Skin of body (tissue), 2 donors: ENCODE measurements around the gene BLM. TPM values are rescaled to one million over a fixed set of nuclear protein-coding genes. Genes with fewer than 3 reads are reported as not detected.
"Not testable (repeated sequence)": the region's sequence is repeated elsewhere in the genome, so short reads cannot be mapped to it uniquely, and the experiment has no call there.

ENCODE experiments used
- DNase-seq: peaks from one replicate; lab custom pipeline; 2025; lab: John Stamatoyannopoulos, UW
- total RNA-seq: library from RNA; depleted of rRNA; stranded (reverse); fragments of >200 nt; gene quantifications from one replicate; pipeline ENCODE4 v1.2.3, GENCODE V29; 2014

The BLM gene
- total RNA-seq, 1 donor from 2014 or later, result 6.3 TPM

- no peak for DNase-seq
Measured at GRCh38 chr15:90819390-90819789, 102.2 kb downstream of the BLM start.

- DNase-seq, result no peak
Measured at GRCh38 chr15:90819850-90820249, 102.7 kb downstream of the BLM start.

GRCh38 chr15:90820481-90820880, 103.3 kb downstream of the BLM start:
- DNase-seq, result no peak

GRCh38 chr15:90822204-90822955, 105.2 kb downstream of the BLM start:
- no peak for DNase-seq

GRCh38 chr15:90823455-90823974, 106.4 kb downstream of the BLM start:
- DNase-seq, result no peak

GRCh38 chr15:90825115-90825899, 108.2 kb downstream of the BLM start:
- not testable (repeated sequence) for DNase-seq

GRCh38 chr15:90826206-90826885, 109.2 kb downstream of the BLM start:
- not testable (repeated sequence) for DNase-seq

- DNase-seq, result no peak
Measured at GRCh38 chr15:90826886-90827435, 109.8 kb downstream of the BLM start.

- no peak for DNase-seq
Measured at GRCh38 chr15:90828111-90828510, 111.0 kb downstream of the BLM start.

- DNase-seq, result no peak
Measured at GRCh38 chr15:90829126-90829525, 112.0 kb downstream of the BLM start.

GRCh38 chr15:90829942-90830440, 112.8 kb downstream of the BLM start:
- DNase-seq, result no peak

GRCh38 chr15:90834626-90835025, 117.5 kb downstream of the BLM start:
- no peak for DNase-seq

- no peak for DNase-seq
Measured at GRCh38 chr15:90836296-90836871, 119.2 kb downstream of the BLM start.

GRCh38 chr15:90837094-90837493, 119.9 kb downstream of the BLM start:
- DNase-seq, result no peak

GRCh38 chr15:90838139-90838538, 121.0 kb downstream of the BLM start:
- DNase-seq, result no peak

- no peak for DNase-seq
Measured at GRCh38 chr15:90838544-90838943, 121.4 kb downstream of the BLM start.

- DNase-seq, result no peak
Measured at GRCh38 chr15:90839187-90840071, 122.3 kb downstream of the BLM start.

- no peak for DNase-seq
Measured at GRCh38 chr15:90840157-90840855, 123.2 kb downstream of the BLM start.

GRCh38 chr15:90840954-90841353, 123.8 kb downstream of the BLM start:
- no peak for DNase-seq
